Measurements from ENCODE around the gene UBL7. TPM values are rescaled to one million over a fixed set of nuclear protein-coding genes. Genes with fewer than 3 reads are reported as not detected.

The UBL7 gene
- total and polyA plus RNA-seq, 3 donors from 2014 or later: 61.9 to 104 (median 70.6) TPM

DNA sequence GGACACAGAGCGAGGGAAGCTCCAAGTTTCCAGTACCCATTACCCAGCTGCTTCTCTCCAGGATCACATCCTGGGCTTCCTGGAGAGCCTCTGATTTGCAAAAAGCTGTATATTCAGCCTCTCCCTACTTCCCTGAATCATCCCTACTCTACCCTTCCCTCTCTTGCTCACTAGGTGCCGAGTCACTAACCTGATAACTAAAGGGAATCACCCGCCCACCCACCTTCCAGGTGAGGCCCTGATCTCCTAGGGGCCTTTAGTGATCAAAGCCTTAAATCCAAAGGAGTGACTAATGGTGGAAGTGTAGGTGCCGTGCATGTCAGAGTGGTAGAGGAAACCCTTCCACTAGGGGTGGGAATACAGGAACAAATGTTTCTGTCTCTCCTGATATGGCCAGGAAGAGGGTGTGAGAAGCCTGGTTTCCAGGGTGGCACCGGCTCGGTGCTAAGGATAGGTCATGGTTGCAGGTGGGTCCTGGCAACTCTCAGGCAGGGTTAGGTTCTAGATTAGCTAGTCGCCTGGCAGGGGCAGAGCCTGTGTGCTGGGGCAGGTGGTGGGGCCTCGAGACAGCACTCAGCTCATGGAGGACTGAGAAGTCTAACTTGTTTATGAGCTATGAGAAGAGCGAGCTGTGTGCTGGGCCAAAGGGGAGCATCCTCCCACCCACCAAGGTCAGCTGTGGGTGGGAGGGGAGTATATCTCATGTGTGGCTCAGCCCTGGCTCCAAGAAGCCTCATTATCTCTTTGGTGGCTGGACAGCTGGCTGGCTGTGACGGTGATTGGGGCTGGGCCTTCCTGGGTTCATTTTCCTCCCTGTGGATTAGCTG is 37.3 kb downstream of the UBL7 start:
- WGBS, 2 donors: 61 to 63% methylated on average over 8 to 10 of the region's 10 CpGs
- Histone ChIP-seq H3K36me3 (ENCODE audit: low read depth, missing control alignments) (no peaks in the 10 kb centered on the region), H3K27me3 (no peaks in the 10 kb centered on the region), H3K27ac (peak overlapping the region; percentile 76 to 82), H3K9me3 (no peaks in the 10 kb centered on the region), H3K4me3 (no peak overlapping the region), H3K4me1 (peaks cover 100% of the 10 kb centered on the region)
- TF ChIP-seq POLR2A (IDR thresholded peaks at IDR 0.05) (no peak), CTCF (IDR thresholded peaks at IDR 0.05) (no peak)
- intact Hi-C loops (cut with DNase I; ENCODE audit: low total_unique reads): no loop called here
- DNase-seq: peak; percentile 80

DNA sequence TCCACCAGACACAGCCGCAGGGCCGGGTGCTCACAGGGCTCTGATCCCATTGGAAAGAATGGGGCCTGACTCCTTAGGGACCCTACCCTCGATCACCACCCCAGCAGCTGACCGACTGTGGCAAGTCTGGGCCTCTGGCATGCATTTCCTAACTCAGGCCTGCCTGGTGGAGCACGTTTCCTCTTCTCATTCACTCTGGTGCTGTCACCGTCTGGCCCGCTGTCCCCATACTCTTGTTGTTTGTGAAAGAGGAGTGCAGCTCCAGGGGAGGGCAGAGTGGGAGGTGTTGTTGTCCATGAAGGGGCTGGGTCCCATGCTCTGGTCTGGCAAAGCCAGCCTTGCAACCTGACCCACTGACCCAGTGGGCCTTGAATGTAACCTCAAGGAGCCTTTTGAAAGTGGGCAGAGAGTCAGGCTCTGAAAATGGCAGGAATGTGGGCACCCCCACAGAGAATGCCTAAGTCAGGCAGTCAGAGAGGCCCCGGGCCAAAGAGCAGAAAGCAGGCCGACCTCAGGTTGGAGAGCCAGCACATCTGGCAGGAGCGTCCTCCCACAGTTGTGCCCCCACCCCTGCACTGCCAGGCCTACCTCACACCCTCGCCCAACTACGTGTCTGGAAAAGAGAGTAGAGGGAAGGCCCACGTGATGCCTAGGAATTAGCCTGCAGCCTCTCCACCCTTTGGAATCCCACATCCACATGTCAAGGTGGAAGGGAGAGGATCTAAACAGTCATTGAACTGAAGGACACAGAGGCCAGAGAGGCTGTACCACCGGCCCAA is 38.1 kb downstream of the UBL7 start:
- Histone ChIP-seq H3K9me3 (no peaks in the 10 kb centered on the region), H3K27me3 (no peaks in the 10 kb centered on the region), H3K27ac (peak overlapping the region; percentile 76 to 82), H3K4me1 (peaks cover 100% of the 10 kb centered on the region), H3K4me3 (no peak overlapping the region), H3K36me3 (ENCODE audit: low read depth, missing control alignments) (no peaks in the 10 kb centered on the region)
- 61 to 67% methylated on average over 7 to 14 of the region's 14 CpGs for WGBS, 2 donors
- intact Hi-C loops (cut with DNase I; ENCODE audit: low total_unique reads): no loop called here
- peak; percentile 45 for DNase-seq
- TF ChIP-seq CTCF (IDR thresholded peaks at IDR 0.05): no peak
- TF ChIP-seq POLR2A (IDR thresholded peaks at IDR 0.05): no peak

- Histone ChIP-seq H3K27ac (peak overlapping the region; percentile 76 to 82), H3K27me3 (no peaks in the 10 kb centered on the region), H3K4me3 (no peak overlapping the region), H3K36me3 (ENCODE audit: low read depth, missing control alignments) (no peaks in the 10 kb centered on the region), H3K4me1 (peaks cover 100% of the 10 kb centered on the region), H3K9me3 (no peaks in the 10 kb centered on the region)
- intact Hi-C loops (cut with DNase I; ENCODE audit: low total_unique reads): no loop called here
- no peak for DNase-seq
- TF ChIP-seq CTCF (IDR thresholded peaks at IDR 0.05) (no peak), POLR2A (IDR thresholded peaks at IDR 0.05) (no peak)
- WGBS, 2 donors: 46% methylated on average over 9 of the region's 9 CpGs; no CpG with 5 or more reads in 1 of the 2 donors
Measured at GRCh38 chr15:74422265-74422651, 38.7 kb downstream of the UBL7 start.

DNA sequence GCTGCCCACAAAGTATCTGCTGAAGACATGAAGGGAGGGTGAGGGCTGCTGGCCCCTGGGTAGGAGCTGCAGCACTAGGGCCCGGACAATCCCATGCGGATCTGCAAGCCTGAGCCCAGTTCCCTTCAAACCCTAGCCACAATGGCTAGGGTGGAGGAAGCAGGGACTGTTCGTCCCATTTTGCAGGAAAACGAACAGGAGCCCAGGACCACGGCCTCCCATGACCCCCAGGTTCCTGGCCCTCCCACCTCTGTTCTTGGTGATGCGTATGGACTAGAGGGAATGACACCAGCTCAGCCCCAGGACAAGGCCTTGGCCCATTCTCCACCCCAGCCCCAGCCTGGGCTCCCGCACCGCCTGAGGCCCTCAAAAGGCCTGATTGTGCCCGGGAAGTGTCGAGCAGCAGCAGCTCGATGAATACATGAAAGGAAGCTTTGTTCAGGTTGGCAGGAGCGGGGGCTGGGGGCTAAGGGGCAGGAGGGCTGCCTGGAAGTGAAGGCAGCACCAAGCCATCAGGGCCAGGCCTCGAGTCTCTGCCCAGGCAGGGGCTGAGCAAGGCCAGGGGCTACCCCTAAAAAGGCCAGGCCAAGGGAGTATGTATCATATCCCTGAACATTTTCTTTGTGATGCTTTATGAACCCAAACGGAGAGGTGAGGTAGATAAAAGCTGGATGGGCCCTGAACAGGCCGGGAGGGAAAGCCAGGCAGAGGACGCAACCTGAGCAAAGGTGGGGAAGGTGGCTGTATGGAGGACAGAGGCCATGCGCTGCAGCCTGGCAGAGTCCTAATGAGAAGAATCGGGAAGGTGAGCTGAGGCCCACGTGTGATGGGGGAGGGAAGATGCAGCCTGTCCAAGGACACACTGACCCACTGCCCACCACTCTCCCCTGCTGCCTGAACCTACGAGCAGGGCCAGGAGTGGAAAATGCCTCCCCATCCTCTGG is 39.4 kb downstream of the UBL7 start:
- WGBS, 2 donors: 61 to 84% methylated on average over 8 to 20 of the region's 20 CpGs
- H3K4me3 ChIP-seq: no peak overlapping the region
- H3K9me3 ChIP-seq: no peaks in the 10 kb centered on the region
- H3K4me1 ChIP-seq: peaks cover 98% of the 10 kb centered on the region
- no peaks in the 10 kb centered on the region for H3K36me3 ChIP-seq (ENCODE audit: low read depth, missing control alignments)
- peak; percentile 61 for DNase-seq
- no peaks in the 10 kb centered on the region for H3K27me3 ChIP-seq
- intact Hi-C loops (cut with DNase I; ENCODE audit: low total_unique reads): no loop called here
- H3K27ac ChIP-seq: peak overlapping the region; percentile 76 to 82
- TF ChIP-seq CTCF (IDR thresholded peaks at IDR 0.05): no peak
- no peak for TF ChIP-seq POLR2A (IDR thresholded peaks at IDR 0.05)

Measured in testis (tissue), 3 donors.